MM.1S (cell line): ENCODE data around the gene RDH16.

ENCODE experiments used
- DNase-seq: peaks from one replicate; pipeline ENCODE4 v3.0.0-alpha.2; 2015
- H2AFZ ChIP-seq: fragments of 300-600 bp; sonication (generic); 2 replicates; pipeline ENCODE4 v1.6.0; 2016; ENCODE audit warnings: antibody characterized with exemption, low read length
- H3F3A ChIP-seq: fragments of 300-600 bp; sonication (generic); 2 replicates; pipeline ENCODE4 v1.6.1; 2016; ENCODE audit warnings: mild to moderate bottlenecking, antibody characterized with exemption, low read length, moderate library complexity, mixed read lengths; ENCODE audit not compliant: insufficient read depth
- H3K27ac ChIP-seq: fragments of 300-600 bp; sonication (generic); 2 replicates; pipeline ENCODE4 v1.5.1; 2016; ENCODE audit warnings: mild to moderate bottlenecking, low read length
- H3K27me3 ChIP-seq: fragments of 300-600 bp; sonication (generic); replicated peaks from 2 replicates; pipeline ENCODE4 v1.6.0; 2016; ENCODE audit warnings: low read length; ENCODE audit not compliant: insufficient read depth
- H3K36me3 ChIP-seq: fragments of 300-600 bp; sonication (generic); replicated peaks from 2 replicates; pipeline ENCODE4 v1.6.1; 2016; ENCODE audit warnings: mild to moderate bottlenecking, low read length, mixed read lengths; ENCODE audit not compliant: insufficient read depth
- H3K4me1 ChIP-seq: fragments of 300-600 bp; sonication (generic); 2 replicates; pipeline ENCODE4 v1.6.1; 2016; ENCODE audit warnings: low read length, mixed read lengths
- H3K4me2 ChIP-seq: fragments of 300-600 bp; sonication (generic); 2 replicates; pipeline ENCODE4 v1.6.0; 2016; ENCODE audit warnings: low read depth, low read length
- H3K4me3 ChIP-seq: fragments of 300-600 bp; sonication (generic); 2 replicates; pipeline ENCODE4 v1.5.1; 2016; ENCODE audit warnings: low read length, mixed read lengths
- H3K79me2 ChIP-seq: fragments of 300-600 bp; sonication (generic); 2 replicates; pipeline ENCODE4 v1.6.1; 2016; ENCODE audit warnings: mixed run types, low read length, mixed read lengths
- H3K9ac ChIP-seq: fragments of 300-600 bp; sonication (generic); 2 replicates; pipeline ENCODE4 v1.6.1; 2016; ENCODE audit warnings: low read length, mixed read lengths
- H3K9me2 ChIP-seq: fragments of 300-600 bp; sonication (generic); replicated peaks from 2 replicates; pipeline ENCODE4 v1.6.1; 2016; ENCODE audit warnings: mild to moderate bottlenecking, low read length, mixed read lengths; ENCODE audit not compliant: insufficient read depth
- H3K9me3 ChIP-seq: fragments of 300-600 bp; sonication (generic); replicated peaks from 2 replicates; pipeline ENCODE4 v1.6.1; 2016; ENCODE audit warnings: mild to moderate bottlenecking, low read length, mixed read lengths; ENCODE audit not compliant: insufficient read depth
- H4K20me1 ChIP-seq: fragments of 300-600 bp; sonication (generic); 2 replicates; pipeline ENCODE4 v1.6.1; 2016; ENCODE audit warnings: mild to moderate bottlenecking, low read length, moderate library complexity, mixed read lengths; ENCODE audit not compliant: insufficient read depth
- EZH2 ChIP-seq: fragments of 300-600 bp; sonication (generic); optimal IDR thresholded peaks from 2 replicates; pipeline ENCODE3; 2017; ENCODE audit warnings: low read depth, mild to moderate bottlenecking, antibody characterized with exemption, low read length, mixed read lengths
- EZH2phosphoT487 ChIP-seq: fragments of 300-600 bp; sonication (generic); IDR thresholded peaks from 2 replicates; pipeline ENCODE4 v1.6.1; 2018; ENCODE audit warnings: antibody characterized with exemption, low read length
- TF ChIP-seq, protein P1 (sequence below): fragments of 300-600 bp; sonication (generic); IDR thresholded peaks from 2 replicates; pipeline ENCODE4 v1.5.1; 2016; ENCODE audit warnings: antibody characterized with exemption, low read length, mixed read lengths

Gene RDH16

DNA sequence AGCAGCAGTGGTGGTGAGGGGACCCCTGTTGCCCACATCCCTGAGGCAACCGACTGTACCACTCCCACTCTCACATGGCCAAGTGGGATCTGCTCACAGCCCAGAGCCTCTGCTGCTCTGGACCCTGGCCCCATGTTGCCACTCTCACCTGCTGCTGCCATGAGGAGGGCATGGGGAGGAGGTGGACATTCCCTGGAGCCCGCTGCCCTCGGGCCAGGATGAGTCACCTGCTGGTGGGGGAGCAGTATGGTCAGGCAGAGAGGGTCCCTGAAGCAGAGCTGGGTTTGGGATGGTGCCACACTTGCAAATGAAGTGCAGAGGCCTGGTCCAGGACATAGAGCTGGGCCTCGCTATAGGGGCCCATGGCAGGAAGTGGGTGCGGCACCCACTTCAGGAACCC is 49.3 kb downstream of the RDH16 start:
- no peaks in the 10 kb centered on the region for H3K79me2 ChIP-seq
- DNase-seq = no peak
- no peak overlapping the region for H3K9ac ChIP-seq
- no peak for TF ChIP-seq EZH2phosphoT487
- TF ChIP-seq, protein P1, sequence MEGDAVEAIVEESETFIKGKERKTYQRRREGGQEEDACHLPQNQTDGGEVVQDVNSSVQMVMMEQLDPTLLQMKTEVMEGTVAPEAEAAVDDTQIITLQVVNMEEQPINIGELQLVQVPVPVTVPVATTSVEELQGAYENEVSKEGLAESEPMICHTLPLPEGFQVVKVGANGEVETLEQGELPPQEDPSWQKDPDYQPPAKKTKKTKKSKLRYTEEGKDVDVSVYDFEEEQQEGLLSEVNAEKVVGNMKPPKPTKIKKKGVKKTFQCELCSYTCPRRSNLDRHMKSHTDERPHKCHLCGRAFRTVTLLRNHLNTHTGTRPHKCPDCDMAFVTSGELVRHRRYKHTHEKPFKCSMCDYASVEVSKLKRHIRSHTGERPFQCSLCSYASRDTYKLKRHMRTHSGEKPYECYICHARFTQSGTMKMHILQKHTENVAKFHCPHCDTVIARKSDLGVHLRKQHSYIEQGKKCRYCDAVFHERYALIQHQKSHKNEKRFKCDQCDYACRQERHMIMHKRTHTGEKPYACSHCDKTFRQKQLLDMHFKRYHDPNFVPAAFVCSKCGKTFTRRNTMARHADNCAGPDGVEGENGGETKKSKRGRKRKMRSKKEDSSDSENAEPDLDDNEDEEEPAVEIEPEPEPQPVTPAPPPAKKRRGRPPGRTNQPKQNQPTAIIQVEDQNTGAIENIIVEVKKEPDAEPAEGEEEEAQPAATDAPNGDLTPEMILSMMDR = no peak
- TF ChIP-seq EZH2 = no peak
- no peak overlapping the region for H3K4me3 ChIP-seq
- no peaks in the 10 kb centered on the region for H3K4me1 ChIP-seq
- H2AFZ ChIP-seq = no peak overlapping the region
- no peak overlapping the region for H3K4me2 ChIP-seq
- H3K27ac ChIP-seq = no peak overlapping the region
- H3K9me2 ChIP-seq = no peaks in the 10 kb centered on the region
- H4K20me1 ChIP-seq = no peaks in the 10 kb centered on the region
- H3K36me3 ChIP-seq = no peaks in the 10 kb centered on the region
- no peaks in the 10 kb centered on the region for H3F3A ChIP-seq
- H3K9me3 ChIP-seq = no peaks in the 10 kb centered on the region
- no peaks in the 10 kb centered on the region for H3K27me3 ChIP-seq

- DNase-seq = no peak
- no peak overlapping the region for H2AFZ ChIP-seq
- no peaks in the 10 kb centered on the region for H4K20me1 ChIP-seq
- no peaks in the 10 kb centered on the region for H3K79me2 ChIP-seq
- H3F3A ChIP-seq = no peaks in the 10 kb centered on the region
- no peak overlapping the region for H3K4me2 ChIP-seq
- H3K4me3 ChIP-seq = no peak overlapping the region
- no peaks in the 10 kb centered on the region for H3K36me3 ChIP-seq
- H3K27me3 ChIP-seq = no peaks in the 10 kb centered on the region
- no peak overlapping the region for H3K27ac ChIP-seq
- no peaks in the 10 kb centered on the region for H3K4me1 ChIP-seq
- TF ChIP-seq EZH2 (no peak), EZH2phosphoT487 (no peak)
- TF ChIP-seq, protein P1 = no peak
- H3K9me2 ChIP-seq = no peaks in the 10 kb centered on the region
- H3K9me3 ChIP-seq = no peaks in the 10 kb centered on the region
- H3K9ac ChIP-seq = no peak overlapping the region
These were observed 51.6 kb downstream of the RDH16 start for GRCh38 chr12:56905852-56906251.

DNA sequence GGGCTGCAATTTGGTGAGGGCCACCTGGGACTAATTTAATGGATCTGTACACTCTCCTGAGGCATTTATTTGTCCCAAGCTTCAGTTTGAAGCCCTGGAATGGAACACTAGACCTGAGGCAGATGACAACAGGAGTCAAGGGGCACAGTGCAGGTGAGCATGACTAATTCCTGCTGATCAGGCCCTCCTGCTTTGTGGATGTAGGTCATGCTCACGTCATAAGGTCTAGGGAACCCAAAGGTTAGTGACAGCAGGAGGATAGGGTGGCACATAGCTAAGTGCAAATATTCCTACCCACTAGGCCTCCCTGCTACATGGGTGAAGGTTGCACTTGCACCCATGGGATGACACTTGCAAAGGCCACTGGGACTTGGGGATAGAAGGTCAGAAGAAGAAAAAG is 54.0 kb downstream of the RDH16 start:
- H3K79me2 ChIP-seq = no peaks in the 10 kb centered on the region
- no peak overlapping the region for H3K4me3 ChIP-seq
- H3F3A ChIP-seq = no peaks in the 10 kb centered on the region
- H3K27me3 ChIP-seq = no peaks in the 10 kb centered on the region
- TF ChIP-seq EZH2phosphoT487 = no peak
- no peaks in the 10 kb centered on the region for H3K36me3 ChIP-seq
- no peak overlapping the region for H3K9ac ChIP-seq
- H3K9me2 ChIP-seq = no peaks in the 10 kb centered on the region
- H2AFZ ChIP-seq = no peak overlapping the region
- no peak overlapping the region for H3K27ac ChIP-seq
- no peak overlapping the region for H3K4me2 ChIP-seq
- H3K4me1 ChIP-seq = no peaks in the 10 kb centered on the region
- DNase-seq = no peak
- H3K9me3 ChIP-seq = no peaks in the 10 kb centered on the region
- H4K20me1 ChIP-seq = no peaks in the 10 kb centered on the region
